SK-N-MC (cell line): Measurements from ENCODE around the gene PGM1.

Experiments used
- EZH2 ChIP-seq: fragments of 200-600 bp; sonication (generic); IDR thresholded peaks from one replicate; pipeline ENCODE4 v1.6.1; 2017; ENCODE audit warnings: antibody characterized with exemption
- POLR2AphosphoS5 ChIP-seq: IDR thresholded peaks from 2 replicates; pipeline ENCODE4 v1.6.1; 2012; ENCODE audit warnings: mild to moderate bottlenecking, low read depth, low read length, borderline replicate concordance

DNA sequence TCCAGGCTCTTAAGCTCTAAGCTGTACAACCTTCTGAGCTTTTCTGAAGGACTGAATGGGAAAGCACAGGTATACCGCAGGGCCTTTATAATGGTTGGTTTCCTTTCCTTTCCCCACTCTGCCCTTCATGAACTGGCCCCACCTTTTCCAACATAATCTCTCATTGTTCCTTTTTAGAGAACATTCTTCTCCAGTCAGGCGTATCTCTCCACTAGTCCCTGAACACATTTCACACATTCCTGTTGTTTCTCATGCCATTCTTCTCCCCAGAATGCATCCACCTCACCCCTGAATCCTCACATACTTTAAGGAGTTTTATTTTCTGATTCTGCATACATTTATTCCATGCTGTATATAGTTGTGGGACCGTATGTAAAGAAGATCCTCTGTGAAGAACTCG lies 41.3 kb downstream of the PGM1 start:
- TF ChIP-seq POLR2AphosphoS5 = no peak
- no peak for TF ChIP-seq EZH2
